Transverse colon (tissue), 4 donors: ENCODE results near the gene URGCP. TPM values are rescaled to one million over a fixed set of nuclear protein-coding genes. Genes with fewer than 3 reads are reported as not detected.
"Not testable (repeated sequence)": the region's sequence is repeated elsewhere in the genome, so short reads cannot be mapped to it uniquely, and the experiment has no call there.

ENCODE experiments used
- DNase-seq: peaks from one replicate; pipeline ENCODE4 v3.0.0-alpha.2; 2019
- H3K27ac ChIP-seq, 4 donors: fragments of 200-600 bp; sonication (generic); 2 replicates each; pipeline ENCODE4 v1.5.1; 2016 to 2018; ENCODE audit warnings: inconsistent platforms in 4 of 4
- H3K27me3 ChIP-seq: fragments of 200-600 bp; sonication (generic); 2 replicates; pipeline ENCODE4 v1.5.1; 2017; ENCODE audit warnings: inconsistent platforms
- H3K36me3 ChIP-seq, 4 donors: fragments of 200-600 bp; sonication (generic); 2 replicates each; pipeline ENCODE4 v1.5.1; 2017 to 2019; ENCODE audit warnings: inconsistent platforms in 4 of 4
- H3K4me1 ChIP-seq, 4 donors: fragments of 200-600 bp; sonication (generic); 2 replicates each; pipeline ENCODE4 v1.5.1; 2017 to 2020; ENCODE audit warnings: inconsistent platforms in 4 of 4
- H3K4me3 ChIP-seq, 4 donors: fragments of 200-600 bp; sonication (generic); 1 replicate in 1 of 4; 2 replicates in 3 of 4; pipeline versions ENCODE4 v1.5.1 to v1.6.1; 2017 to 2019; ENCODE audit warnings: inconsistent platforms in 4 of 4
- H3K9me3 ChIP-seq, 2 donors: fragments of 200-600 bp; sonication (generic); 2 replicates each; pipeline ENCODE4 v1.5.1; 2017 to 2019; ENCODE audit warnings: inconsistent platforms in 2 of 2
- CTCF ChIP-seq, 5 experiments: fragments of 200-600 bp in 3 of 5; fragments of 450-650 bp in 2 of 5; sonication (generic) in 3 of 5; IDR thresholded peaks; 1 replicate in 2 of 5; 2 replicates in 3 of 5; pipeline ENCODE4 v1.5.1; 2016 to 2017; ENCODE audit warnings: antibody characterized with exemption in 5 of 5, inconsistent platforms in 3 of 5, mild to moderate bottlenecking in 2 of 5, moderate library complexity in 1 of 5
- EP300 ChIP-seq: sonication (generic); formaldehyde crosslinking; IDR thresholded peaks from one replicate; pipeline ENCODE4 v1.6.1; 2017; ENCODE audit warnings: antibody characterized with exemption, low read depth
- POLR2A ChIP-seq: fragments of 450-650 bp; IDR thresholded peaks from one replicate; pipeline ENCODE4 v1.6.1; 2016; ENCODE audit warnings: antibody characterized with exemption, mild to moderate bottlenecking, moderate library complexity
- POLR2AphosphoS5 ChIP-seq, 3 donors: sonication (generic); formaldehyde crosslinking; IDR thresholded peaks; one replicate each; pipeline ENCODE4 v1.6.1; 2016; ENCODE audit warnings: antibody characterized with exemption in 3 of 3
- WGBS, 2 donors: methylation state at CpG; one replicate each; pipeline ENCODE4 v1.1.5; 2018; ENCODE audit warnings: low coverage in 1 of 2; 5-methylcytosine and 5-hydroxymethylcytosine counted together
- in situ Hi-C, 4 donors: fragments of 200-750 bp; cut with MboI; loops; one replicate each; pipeline versions ENCODE4 v1.15.0 to v1.15.1; 2017; ENCODE audit warnings: low sequenced_read_pairs in 3 of 4, low pct_ligation_motif_present in 1 of 4, low pct_unique_long_range_greater_than_20kb in 1 of 4
- intact Hi-C: fragments of 100-400 bp; cut with DNase I; formaldehyde crosslinking; loops from one replicate; pipeline ENCODE4 v1.15.1; 2023; ENCODE audit warnings: low total_unique reads
- total RNA-seq, 4 donors: library from RNA; depleted of rRNA; stranded (reverse); fragments of >200 nt; gene quantifications; one replicate each; pipeline ENCODE4 v1.1.0, GENCODE V29; 2016

The URGCP gene
- total RNA-seq, 4 donors from 2014 or later: 54.5 to 84.2 (median 58.2) TPM

- 34 to 56% methylated on average over 2 to 8 of the region's 8 CpGs for WGBS, 2 donors
- peaks cover 13 to 31% (median 23%) of the 10 kb centered on the region in 4 donors for H3K4me1 ChIP-seq
- H3K4me3 ChIP-seq: peak overlapping the region; percentile 75 to 86 (median 80)
- intact Hi-C loops: no loop called here
- in situ Hi-C loops: no loop called here
- no peaks in the 10 kb centered on the region for H3K9me3 ChIP-seq
- DNase-seq: peak; percentile 79
- no peaks in the 10 kb centered on the region for H3K36me3 ChIP-seq
- no peaks in the 10 kb centered on the region for H3K27me3 ChIP-seq
- peak overlapping the region; percentile 89 to 95 (median 93) for H3K27ac ChIP-seq
- TF ChIP-seq EP300: no peak
- TF ChIP-seq POLR2A: peak; percentile 85
- no peak for TF ChIP-seq CTCF (IDR thresholded peaks at IDR 0.05)
- TF ChIP-seq POLR2AphosphoS5 (IDR thresholded peaks at IDR 0.05): peak in 2 of 3 donors; percentile 86 to 88
These were observed 1.0 kb downstream of the URGCP start for GRCh38 chr7:43905209-43905946.

- in situ Hi-C loops: no loop called here
- 91 to 100% methylated on average over 2 to 5 of the region's 5 CpGs for WGBS, 2 donors
- H3K9me3 ChIP-seq: no peaks in the 10 kb centered on the region
- no peaks in the 10 kb centered on the region for H3K27me3 ChIP-seq
- TF ChIP-seq EP300 (no peak), POLR2A (no peak), CTCF (IDR thresholded peaks at IDR 0.05) (no peak), POLR2AphosphoS5 (IDR thresholded peaks at IDR 0.05) (no peak)
- H3K4me3 ChIP-seq: peak overlapping the region in 1 of 4 donors; percentile 78
- intact Hi-C loops: no loop called here
- H3K36me3 ChIP-seq: no peaks in the 10 kb centered on the region
- peaks cover 13 to 31% (median 23%) of the 10 kb centered on the region in 4 donors for H3K4me1 ChIP-seq
- DNase-seq: no peak
- peak overlapping the region; percentile 89 to 95 (median 93) for H3K27ac ChIP-seq
These were observed 1.7 kb downstream of the URGCP start for GRCh38 chr7:43904533-43905208.

- intact Hi-C loops: no loop called here
- 96 to 100% methylated on average over 1 to 5 of the region's 5 CpGs for WGBS, 2 donors
- DNase-seq: no peak
- Histone ChIP-seq H3K9me3 (no peaks in the 10 kb centered on the region), H3K4me3 (no peak overlapping the region), H3K27ac (no peak overlapping the region), H3K27me3 (no peaks in the 10 kb centered on the region), H3K36me3 (no peaks in the 10 kb centered on the region), H3K4me1 (peaks cover 13 to 31% (median 23%) of the 10 kb centered on the region in 4 donors)
- TF ChIP-seq POLR2AphosphoS5 (IDR thresholded peaks at IDR 0.05) (no peak), POLR2A (no peak), CTCF (IDR thresholded peaks at IDR 0.05) (no peak), EP300 (no peak)
- in situ Hi-C loops: no loop called here
These were observed 3.8 kb downstream of the URGCP start for GRCh38 chr7:43902542-43903054.

- H3K36me3 ChIP-seq, intact Hi-C loops, H3K27me3 ChIP-seq, in situ Hi-C loops, H3K9me3 ChIP-seq, H3K27ac ChIP-seq, H3K4me3 ChIP-seq, H3K4me1 ChIP-seq, DNase-seq: not testable (repeated sequence)
- 90 to 100% methylated on average over 1 to 2 of the region's 2 CpGs for WGBS, 2 donors
These were observed 7.8 kb downstream of the URGCP start for GRCh38 chr7:43898571-43898970.
